SK-N-SH (cell line): ENCODE measurements around the gene PRSS56. TPM values are rescaled to one million over a fixed set of nuclear protein-coding genes. Genes with fewer than 3 reads are reported as not detected.

ENCODE experiments used
- CTCF ChIA-PET: fragments of 300-600, 350-600 bp; formaldehyde crosslinking; extraction: SDS; loops from one replicate; lab custom pipeline; 2021; lab: Yijun Ruan, JAX
- POLR2A ChIA-PET: fragments of 350-600 bp; sonication (Branson Sonifier 250); formaldehyde crosslinking; extraction: SDS; loops from one replicate; lab custom pipeline; 2020; ENCODE audit warnings: antibody characterized with exemption, inconsistent platforms; lab: Yijun Ruan, JAX
- DNase-seq: peaks from one replicate; pipeline ENCODE4 v3.0.0; 2012
- H2AFZ ChIP-seq: fragments of 200-600 bp; sonication (generic); 2 replicates; pipeline ENCODE4 v1.8.1; 2016; ENCODE audit warnings: antibody characterized with exemption, mild to moderate bottlenecking, low read depth
- H3F3A ChIP-seq: fragments of 200-600 bp; sonication (generic); replicated peaks from 2 replicates; pipeline ENCODE3; 2016; ENCODE audit warnings: antibody characterized with exemption, mild to moderate bottlenecking; ENCODE audit not compliant: insufficient read depth
- H3K27ac ChIP-seq, 2 experiments: fragments of 200-500 bp in 1 of 2; fragments of 200-600 bp in 1 of 2; sonication (Bioruptor generic) in 1 of 2; sonication (generic), shearing (Covaris generic) in 1 of 2; 2 replicates each; pipeline versions ENCODE4 v1.5.1 to v1.6.1; 2014 to 2016; ENCODE audit warnings: low read depth in 2 of 2, inconsistent platforms in 1 of 2, low read length in 1 of 2, mild to moderate bottlenecking in 1 of 2, mixed read lengths in 1 of 2
- H3K27me3 ChIP-seq: fragments of 200-600 bp; sonication (generic), shearing (Covaris generic); 2 replicates; pipeline ENCODE4 v1.6.1; 2016; ENCODE audit warnings: mixed run types; ENCODE audit not compliant: insufficient read depth
- H3K36me3 ChIP-seq, 2 experiments: fragments of 200-500 bp in 1 of 2; fragments of 200-600 bp in 1 of 2; sonication (Bioruptor generic) in 1 of 2; sonication (generic) in 1 of 2; replicated peaks in 1 of 2; 2 replicates each; pipeline versions ENCODE3 to v1.5.1; 2014 to 2016; ENCODE audit warnings: low read length in 1 of 2, mild to moderate bottlenecking in 1 of 2; ENCODE audit not compliant: insufficient read depth in 2 of 2, control insufficient read depth in 1 of 2
- H3K4me1 ChIP-seq, 2 experiments: fragments of 200-500 bp in 1 of 2; fragments of 200-600 bp in 1 of 2; sonication (Bioruptor generic) in 1 of 2; sonication (generic), shearing (Covaris generic) in 1 of 2; 2 replicates each; pipeline versions ENCODE4 v1.5.1 to v1.6.1; 2014 to 2016; ENCODE audit warnings: low read depth in 1 of 2, low read length in 1 of 2, mixed run types in 1 of 2; ENCODE audit not compliant: insufficient read depth in 2 of 2, control insufficient read depth in 1 of 2
- H3K4me2 ChIP-seq: fragments of 200-600 bp; sonication (generic), shearing (Covaris generic); 2 replicates; pipeline ENCODE4 v1.6.1; 2017; ENCODE audit warnings: mixed run types
- H3K4me3 ChIP-seq, 2 experiments: fragments of 200-500 bp in 1 of 2; fragments of 200-600 bp in 1 of 2; sonication (Bioruptor generic) in 1 of 2; sonication (generic), shearing (Covaris generic) in 1 of 2; 2 replicates each; pipeline versions ENCODE4 v1.5.1 to v1.8.1; 2014 to 2016; ENCODE audit warnings: low read depth in 2 of 2, inconsistent platforms in 1 of 2, low read length in 1 of 2, mild to moderate bottlenecking in 1 of 2, mixed read lengths in 1 of 2, moderate library complexity in 1 of 2
- H3K79me2 ChIP-seq: fragments of 200-600 bp; sonication (generic); 2 replicates; pipeline ENCODE4 v1.8.1; 2017; ENCODE audit warnings: mild to moderate bottlenecking; ENCODE audit not compliant: insufficient read depth
- H3K9ac ChIP-seq: fragments of 200-600 bp; sonication (generic); 2 replicates; pipeline ENCODE4 v1.6.1; 2017; ENCODE audit warnings: mixed run types
- H3K9me2 ChIP-seq: fragments of 200-600 bp; sonication (generic); 2 replicates; pipeline ENCODE4 v1.6.1; 2017; ENCODE audit warnings: mixed run types
- H3K9me3 ChIP-seq: fragments of 200-600 bp; sonication (generic); 2 replicates; pipeline ENCODE4 v1.6.1; 2017; ENCODE audit warnings: mixed run types, mild to moderate bottlenecking, moderate library complexity
- H4K20me1 ChIP-seq: fragments of 200-600 bp; sonication (generic); 2 replicates; pipeline ENCODE4 v1.6.1; 2017; ENCODE audit warnings: mild to moderate bottlenecking, mixed run types; ENCODE audit not compliant: insufficient read depth
- ELF1 ChIP-seq: IDR thresholded peaks from 2 replicates; pipeline ENCODE4 v1.4.0; 2012
- EP300 ChIP-seq, 2 experiments: IDR thresholded peaks; 2 replicates each; pipeline versions ENCODE4 v1.4.0 to v1.6.1; 2012; ENCODE audit warnings: borderline replicate concordance in 1 of 2, low read depth in 1 of 2, low read length in 1 of 2
- FOXJ3 ChIP-seq: sonication (generic); formaldehyde crosslinking; IDR thresholded peaks from 2 replicates; pipeline ENCODE4 v1.5.1; 2020; ENCODE audit warnings: mild to moderate bottlenecking, missing genetic modification reagents
- GABPA ChIP-seq: IDR thresholded peaks from 2 replicates; pipeline ENCODE4 v1.4.0; 2012; ENCODE audit warnings: low read depth, mild to moderate bottlenecking
- MEF2A ChIP-seq: IDR thresholded peaks from 2 replicates; pipeline ENCODE4 v1.4.0; 2012; ENCODE audit warnings: low read depth, borderline replicate concordance
- NFIC ChIP-seq: IDR thresholded peaks from 2 replicates; pipeline ENCODE4 v1.4.0; 2012; ENCODE audit warnings: borderline replicate concordance
- RFX5 ChIP-seq: IDR thresholded peaks from 2 replicates; pipeline ENCODE4 v1.6.1; 2012; ENCODE audit warnings: mild to moderate bottlenecking, improper control_type of control experiment, low read length
- SMC3 ChIP-seq: IDR thresholded peaks from 2 replicates; pipeline ENCODE4 v1.6.1; 2012; ENCODE audit warnings: low read depth, low read length, improper control_type of control experiment
- TCF12 ChIP-seq: IDR thresholded peaks from 2 replicates; pipeline ENCODE4 v1.4.0; 2012
- WGBS: methylation state at CpG from one replicate; pipeline ENCODE4 v1.1.6; 2017; ENCODE audit warnings: low lambda C conversion rate; 5-methylcytosine and 5-hydroxymethylcytosine counted together
- polyA plus RNA-seq, 3 experiments: library from polyadenylated mRNA; depleted of rRNA; stranded (reverse); fragments of >200 nt; gene quantifications; 2 replicates each; pipeline ENCODE4 v1.2.3, GENCODE V29; 2012
- TF ChIP-seq, protein P1 (sequence below): fragments of 200-600 bp; sonication (generic); IDR thresholded peaks from 2 replicates; pipeline ENCODE4 v1.6.1; 2017; ENCODE audit warnings: antibody characterized with exemption, mild to moderate bottlenecking, moderate library complexity
- TF ChIP-seq, protein P2 (sequence below): IDR thresholded peaks from 2 replicates; pipeline ENCODE4 v1.4.0; 2012; ENCODE audit warnings: low read depth, borderline replicate concordance
- TF ChIP-seq, protein P3 (sequence below): IDR thresholded peaks from 2 replicates; pipeline ENCODE4 v1.4.0; 2012; ENCODE audit warnings: low read depth

Gene PRSS56
- polyA plus RNA-seq, 1 of the 3 experiments (the other 2 are of a cell fraction) = not detected

DNA sequence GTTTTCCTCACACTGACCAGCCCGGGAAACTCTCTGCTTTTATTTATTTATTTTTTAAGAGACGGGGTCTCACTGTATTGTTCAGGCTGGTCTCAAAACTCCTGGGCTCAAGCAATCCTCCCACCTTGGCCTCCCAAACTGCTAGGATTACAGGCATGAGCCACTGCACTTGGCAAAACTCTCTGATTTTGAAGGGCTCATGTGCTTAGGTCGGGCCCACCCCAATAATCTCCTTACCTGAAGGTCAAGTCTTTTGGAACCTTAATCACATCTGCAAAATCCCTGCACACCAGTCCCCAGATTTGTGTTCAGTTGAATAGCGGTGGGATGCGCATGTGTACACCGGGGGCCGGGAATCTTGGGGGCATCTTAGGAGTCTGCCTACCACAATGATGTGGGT is 24.9 kb upstream of the PRSS56 start:
- DNase-seq = no peak
- no peak overlapping the region for H3K9ac ChIP-seq

DNA sequence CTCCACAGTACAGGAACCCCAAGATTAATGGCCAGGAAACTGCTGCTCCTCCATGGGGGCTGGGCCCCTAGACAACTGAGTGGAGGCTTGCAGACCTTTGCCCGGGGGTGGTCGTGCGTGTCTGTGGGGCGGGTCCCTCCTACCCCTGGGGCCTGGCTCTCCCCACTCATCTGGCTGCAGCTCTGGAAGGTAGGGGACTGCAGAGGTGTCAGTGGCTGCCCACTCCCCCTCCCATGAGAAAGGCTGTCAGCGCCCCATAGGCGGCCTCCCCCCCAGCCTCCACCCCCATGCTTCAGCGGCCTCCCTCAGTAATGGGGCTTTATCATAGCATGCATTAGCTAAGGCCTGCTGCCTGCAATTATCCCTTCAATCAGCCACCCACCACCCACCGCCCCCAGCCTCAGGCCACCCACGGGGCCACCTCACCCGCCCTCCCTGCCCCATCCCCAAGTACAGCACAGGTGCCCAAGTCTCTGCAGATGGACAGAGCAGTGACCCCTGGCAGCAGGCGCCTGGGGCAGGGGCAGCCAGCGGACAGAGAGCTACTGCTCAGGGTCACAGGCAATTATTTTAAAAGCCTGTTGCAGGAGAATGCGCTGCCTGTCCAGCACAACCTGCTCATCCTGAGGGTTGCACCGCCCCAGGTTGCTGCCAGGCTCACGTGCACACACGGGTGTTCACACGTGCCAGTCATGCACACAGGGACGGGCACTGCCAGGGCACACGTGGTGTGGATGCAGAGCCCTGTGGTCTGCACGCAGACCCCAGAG is 23.5 kb upstream of the PRSS56 start:
- 40% methylated on average over 1 of the region's 20 CpGs for WGBS
- CTCF ChIA-PET = interaction anchor here (1.3 kb wide), 1 partner anchor 25 kb away, joined by 6 read pairs; no protein-coding TSS in a partner anchor

More for the DNA sequence above, 24.9 kb upstream of the PRSS56 start:
- H3K9me3 ChIP-seq = no peaks in the 10 kb centered on the region
- no peaks in the 10 kb centered on the region for H3K79me2 ChIP-seq
- H3K4me1 ChIP-seq = peaks cover 0 to 15% of the 10 kb centered on the region in 2 experiments; a peak in 1 of 4 replicates
- TF ChIP-seq RFX5 (no peak), MEF2A (no peak), NFIC (no peak)
- TF ChIP-seq, protein P1, sequence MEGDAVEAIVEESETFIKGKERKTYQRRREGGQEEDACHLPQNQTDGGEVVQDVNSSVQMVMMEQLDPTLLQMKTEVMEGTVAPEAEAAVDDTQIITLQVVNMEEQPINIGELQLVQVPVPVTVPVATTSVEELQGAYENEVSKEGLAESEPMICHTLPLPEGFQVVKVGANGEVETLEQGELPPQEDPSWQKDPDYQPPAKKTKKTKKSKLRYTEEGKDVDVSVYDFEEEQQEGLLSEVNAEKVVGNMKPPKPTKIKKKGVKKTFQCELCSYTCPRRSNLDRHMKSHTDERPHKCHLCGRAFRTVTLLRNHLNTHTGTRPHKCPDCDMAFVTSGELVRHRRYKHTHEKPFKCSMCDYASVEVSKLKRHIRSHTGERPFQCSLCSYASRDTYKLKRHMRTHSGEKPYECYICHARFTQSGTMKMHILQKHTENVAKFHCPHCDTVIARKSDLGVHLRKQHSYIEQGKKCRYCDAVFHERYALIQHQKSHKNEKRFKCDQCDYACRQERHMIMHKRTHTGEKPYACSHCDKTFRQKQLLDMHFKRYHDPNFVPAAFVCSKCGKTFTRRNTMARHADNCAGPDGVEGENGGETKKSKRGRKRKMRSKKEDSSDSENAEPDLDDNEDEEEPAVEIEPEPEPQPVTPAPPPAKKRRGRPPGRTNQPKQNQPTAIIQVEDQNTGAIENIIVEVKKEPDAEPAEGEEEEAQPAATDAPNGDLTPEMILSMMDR = no peak
- 70% methylated on average over 6 of the region's 7 CpGs for WGBS
- H3K9me2 ChIP-seq = no peaks in the 10 kb centered on the region
- no peaks in the 10 kb centered on the region for H3K27me3 ChIP-seq
- no peaks in the 10 kb centered on the region for H3K36me3 ChIP-seq
- ChIA-PET POLR2A (no interaction called here), CTCF (interaction anchor here (2.9 kb wide), 1 partner anchor 26 kb away, joined by 17 read pairs; no protein-coding TSS in a partner anchor)
- H2AFZ ChIP-seq = no peak overlapping the region
- H3K4me3 ChIP-seq = no peak overlapping the region
- H3K27ac ChIP-seq = no peak overlapping the region
- no peaks in the 10 kb centered on the region for H4K20me1 ChIP-seq
- no peak overlapping the region for H3K4me2 ChIP-seq
- H3F3A ChIP-seq = no peaks in the 10 kb centered on the region

DNA sequence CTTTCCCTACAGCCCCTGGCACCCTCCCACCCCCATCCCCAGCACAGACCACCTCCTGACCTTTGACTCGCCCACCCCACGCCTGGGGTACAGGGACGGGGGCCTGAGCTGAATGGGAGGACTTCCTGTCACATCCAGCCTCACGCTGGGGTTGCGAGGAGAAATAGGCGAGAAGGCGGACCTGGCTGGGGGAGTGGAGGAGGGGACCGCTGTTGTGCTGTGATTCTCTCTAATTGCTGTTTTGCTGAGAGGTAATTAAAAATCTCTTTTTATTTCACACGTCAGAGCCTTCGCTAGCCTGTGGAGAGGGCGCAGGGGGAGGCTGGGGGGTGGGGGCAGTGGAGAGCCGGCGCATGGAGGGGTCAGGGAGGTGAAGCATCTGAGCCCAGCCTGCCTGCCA is 22.8 kb upstream of the PRSS56 start:
- Histone ChIP-seq H3K9me3 (no peaks in the 10 kb centered on the region), H3K36me3 (no peaks in the 10 kb centered on the region), H4K20me1 (no peaks in the 10 kb centered on the region), H2AFZ (no peak overlapping the region), H3K4me3 (no peak overlapping the region), H3K27ac (no peak overlapping the region), H3K9me2 (no peaks in the 10 kb centered on the region), H3K9ac (no peak overlapping the region)
- no peak for TF ChIP-seq ELF1
- no peak for TF ChIP-seq FOXJ3 (CRISPR knock-in tag)
- TF ChIP-seq NFIC = no peak
- TF ChIP-seq TCF12 = no peak
- no peak for TF ChIP-seq SMC3
- TF ChIP-seq, protein P2, sequence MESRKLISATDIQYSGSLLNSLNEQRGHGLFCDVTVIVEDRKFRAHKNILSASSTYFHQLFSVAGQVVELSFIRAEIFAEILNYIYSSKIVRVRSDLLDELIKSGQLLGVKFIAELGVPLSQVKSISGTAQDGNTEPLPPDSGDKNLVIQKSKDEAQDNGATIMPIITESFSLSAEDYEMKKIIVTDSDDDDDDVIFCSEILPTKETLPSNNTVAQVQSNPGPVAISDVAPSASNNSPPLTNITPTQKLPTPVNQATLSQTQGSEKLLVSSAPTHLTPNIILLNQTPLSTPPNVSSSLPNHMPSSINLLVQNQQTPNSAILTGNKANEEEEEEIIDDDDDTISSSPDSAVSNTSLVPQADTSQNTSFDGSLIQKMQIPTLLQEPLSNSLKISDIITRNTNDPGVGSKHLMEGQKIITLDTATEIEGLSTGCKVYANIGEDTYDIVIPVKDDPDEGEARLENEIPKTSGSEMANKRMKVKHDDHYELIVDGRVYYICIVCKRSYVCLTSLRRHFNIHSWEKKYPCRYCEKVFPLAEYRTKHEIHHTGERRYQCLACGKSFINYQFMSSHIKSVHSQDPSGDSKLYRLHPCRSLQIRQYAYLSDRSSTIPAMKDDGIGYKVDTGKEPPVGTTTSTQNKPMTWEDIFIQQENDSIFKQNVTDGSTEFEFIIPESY = no peak
- no peak for TF ChIP-seq EP300 (IDR thresholded peaks at IDR 0.05; ENCODE audit: borderline replicate concordance in 1 of 2, low read depth in 1 of 2, low read length in 1 of 2)
- TF ChIP-seq, protein P3, sequence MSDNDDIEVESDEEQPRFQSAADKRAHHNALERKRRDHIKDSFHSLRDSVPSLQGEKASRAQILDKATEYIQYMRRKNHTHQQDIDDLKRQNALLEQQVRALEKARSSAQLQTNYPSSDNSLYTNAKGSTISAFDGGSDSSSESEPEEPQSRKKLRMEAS = no peak
- TF ChIP-seq, all 33 proteins: peak for 0
- no peak for DNase-seq
- POLR2A ChIA-PET = interaction anchor here (0.6 kb wide), 1 partner anchor 12 kb away, joined by 3 read pairs; no protein-coding TSS in a partner anchor
- Histone ChIP-seq H3K4me2 (no peak overlapping the region), H3K27me3 (0 out of 2 replicates have a peak, but pooled peaks cover 1% of the 10 kb centered on the region), H3F3A (no peaks in the 10 kb centered on the region), H3K79me2 (no peaks in the 10 kb centered on the region), H3K4me1 (peaks cover 0 to 23% of the 10 kb centered on the region in 2 experiments; a peak in 1 of 4 replicates)
- CTCF ChIA-PET = interaction anchor here (1.3 kb wide), 1 partner anchor 25 kb away, joined by 6 read pairs; no protein-coding TSS in a partner anchor
- WGBS = 71% methylated on average over 13 of the region's 13 CpGs

More for the DNA sequence above, 23.5 kb upstream of the PRSS56 start:
- Histone ChIP-seq H3K27ac (no peak overlapping the region), H3K9ac (no peak overlapping the region), H3K9me2 (no peaks in the 10 kb centered on the region)
- DNase-seq = peak; percentile 60
- POLR2A ChIA-PET = interaction anchor here (0.6 kb wide), 1 partner anchor 13 kb away, joined by 3 read pairs; no protein-coding TSS in a partner anchor
- TF ChIP-seq GABPA = no peak
- TF ChIP-seq RFX5 = no peak
- TF ChIP-seq, all 33 proteins: peak for 0
- peaks cover 0 to 18% of the 10 kb centered on the region in 2 experiments; a peak in 1 of 4 replicates for H3K4me1 ChIP-seq
- H3K79me2 ChIP-seq = no peaks in the 10 kb centered on the region
- H3K4me2 ChIP-seq = no peak overlapping the region
- H3K9me3 ChIP-seq = no peaks in the 10 kb centered on the region
- H2AFZ ChIP-seq = no peak overlapping the region
- no peaks in the 10 kb centered on the region for H3F3A ChIP-seq
- H3K4me3 ChIP-seq = no peak overlapping the region
- H3K36me3 ChIP-seq = no peaks in the 10 kb centered on the region
- no peaks in the 10 kb centered on the region for H4K20me1 ChIP-seq
- no peaks in the 10 kb centered on the region for H3K27me3 ChIP-seq
